NCI-H526 (cell line): ENCODE results near the gene ERICH6B.
A peak's percentile ranks its signal among the peaks of the same experiment; 100 is the strongest.
"Not testable (repeated sequence)": the region's sequence is repeated elsewhere in the genome, so short reads cannot be mapped to it uniquely, and the experiment has no call there.

Experiments used
- DNase-seq, 2 experiments: peaks; one replicate each; lab custom pipeline; 2025; lab: John Stamatoyannopoulos, UW

The ERICH6B gene

GRCh38 chr13:45615501-45616101 lies at the start of gene ERICH6B:
ERICH6B (minus strand) TSS chr13:45615739; CDS start chr13:45597005, 18,734 bp downstream.
- DNase-seq = peak; percentile 45 to 88

- not testable (repeated sequence) for DNase-seq
Measured at GRCh38 chr13:45662903-45663302, 47.4 kb upstream of the ERICH6B start.

DNA sequence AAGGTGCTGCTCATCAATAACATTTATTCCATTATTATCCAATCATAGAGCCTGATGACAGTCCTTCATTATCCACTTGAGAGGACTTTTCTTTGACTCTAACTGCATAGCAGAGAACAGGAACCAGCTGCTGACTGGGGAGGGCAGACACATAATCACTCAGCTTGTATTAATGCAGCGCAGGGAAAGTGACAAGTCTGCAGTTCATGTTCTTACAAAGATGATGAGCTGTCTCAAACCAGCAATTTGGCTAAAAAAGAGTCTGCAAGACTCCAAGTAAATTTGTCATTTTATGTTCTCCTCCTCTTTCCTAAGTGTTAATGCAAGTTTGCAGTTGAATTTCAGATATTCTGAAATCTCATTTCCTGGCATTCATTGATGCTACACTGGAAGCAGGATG lies 46.6 kb upstream of the ERICH6B start:
- no peak for DNase-seq

DNA sequence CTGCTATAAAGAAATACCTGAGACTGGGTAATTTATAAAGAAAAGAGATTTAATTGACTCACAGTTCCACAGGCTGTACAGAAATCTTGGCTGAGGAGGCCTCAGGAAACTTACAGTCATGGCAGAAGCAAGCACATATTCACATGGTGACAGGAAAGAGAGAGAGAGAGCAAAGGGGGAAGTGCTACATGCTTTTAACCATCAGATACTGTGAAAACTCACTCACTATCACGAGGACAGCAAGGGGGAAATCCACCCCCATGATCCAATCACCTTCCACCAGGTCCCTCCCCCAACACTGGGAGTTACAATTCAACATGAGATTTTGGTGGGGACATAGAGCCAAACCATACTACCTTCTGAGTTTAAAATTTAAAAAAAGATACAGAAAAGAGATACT lies 44.9 kb upstream of the ERICH6B start:
- not testable (repeated sequence) for DNase-seq

DNA sequence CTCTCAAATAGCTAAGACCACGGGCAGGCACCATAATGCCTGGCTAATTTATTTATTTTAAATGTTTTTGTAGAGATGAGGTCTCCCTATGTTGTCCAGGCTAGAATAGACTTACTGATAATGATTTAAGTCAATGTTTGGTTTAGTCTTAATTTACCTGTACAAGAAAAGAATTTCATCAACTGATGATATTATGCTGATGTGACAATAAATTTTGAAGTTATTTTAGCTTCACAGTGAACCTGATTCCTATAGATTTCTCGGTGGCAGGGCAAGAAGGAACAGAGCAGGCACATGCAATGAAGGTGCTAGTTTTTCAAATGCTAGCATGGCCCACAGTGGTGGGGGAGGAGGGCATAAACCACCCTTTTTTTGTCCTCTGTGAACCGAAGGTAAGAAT lies 44.0 kb upstream of the ERICH6B start:
- no peak for DNase-seq

- DNase-seq = no peak
Measured at GRCh38 chr13:45658586-45659235, 43.2 kb upstream of the ERICH6B start.

GRCh38 chr13:45654633-45655349 lies 39.3 kb upstream of the ERICH6B start:
- DNase-seq = no peak

DNA sequence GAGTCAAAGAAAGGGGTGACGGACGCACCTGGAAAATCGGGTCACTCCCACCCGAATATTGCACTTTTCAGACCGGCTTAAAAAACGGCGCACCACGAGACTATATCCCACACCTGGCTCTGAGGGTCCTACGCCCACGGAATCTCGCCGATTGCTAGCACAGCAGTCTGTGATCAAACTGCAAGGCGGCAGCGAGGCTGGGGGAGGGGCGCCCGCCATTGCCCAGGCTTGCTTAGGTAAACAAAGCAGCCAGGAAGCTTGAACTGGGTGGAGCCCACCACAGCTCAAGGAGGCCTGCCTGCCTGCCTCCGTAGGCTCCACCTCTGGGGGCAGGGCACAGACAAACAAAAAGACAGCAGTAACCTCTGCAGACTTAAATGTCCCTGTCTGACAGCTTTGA lies 29.7 kb upstream of the ERICH6B start:
- DNase-seq = not testable (repeated sequence)

DNA sequence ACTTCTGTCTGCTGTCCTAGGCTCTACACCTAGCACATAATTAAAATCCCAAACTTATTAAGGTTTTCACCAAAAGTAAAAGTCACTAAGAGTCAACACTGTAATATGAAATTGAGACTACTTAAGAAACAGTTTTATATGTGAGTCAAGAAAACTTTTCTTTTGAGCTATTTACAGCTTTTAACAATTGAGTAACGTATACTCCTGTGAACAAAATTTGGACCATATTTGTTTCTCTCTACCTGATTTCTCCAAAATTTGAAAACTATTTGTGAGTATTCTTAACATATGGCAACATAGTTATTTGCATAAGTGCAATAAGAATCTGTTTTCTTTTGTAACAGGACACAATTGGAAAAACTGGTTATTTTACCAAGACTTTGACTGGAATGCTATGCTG lies 26.6 kb upstream of the ERICH6B start:
- DNase-seq = not testable (repeated sequence)

GRCh38 chr13:45635291-45635690 lies 19.8 kb upstream of the ERICH6B start:
- not testable (repeated sequence) for DNase-seq

- DNase-seq = no peak
Measured at GRCh38 chr13:45630791-45631190, 15.3 kb upstream of the ERICH6B start.

- no peak for DNase-seq
Measured at GRCh38 chr13:45629940-45630339, 14.4 kb upstream of the ERICH6B start.

DNA sequence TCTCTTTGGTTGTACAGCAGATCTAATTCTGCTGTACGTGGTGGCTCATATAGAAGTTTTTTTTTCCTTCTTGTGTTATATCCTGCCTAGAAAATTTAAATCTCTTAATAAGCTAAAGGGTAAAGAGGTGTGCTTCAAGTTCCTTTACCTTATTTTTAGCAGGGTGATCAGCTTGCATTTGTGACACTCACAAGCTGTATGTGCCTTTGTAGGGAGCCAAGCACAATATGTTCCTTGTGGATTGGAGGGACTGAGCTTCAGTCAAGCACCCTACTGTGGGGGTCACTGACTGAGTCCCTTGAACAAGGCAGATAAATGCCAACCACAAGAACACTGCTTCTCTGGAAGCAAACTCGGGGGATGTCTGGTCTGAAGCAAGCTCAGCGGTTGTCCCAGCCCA lies 12.6 kb upstream of the ERICH6B start:
- DNase-seq = no peak

- DNase-seq = no peak
Measured at GRCh38 chr13:45627656-45628055, 12.1 kb upstream of the ERICH6B start.

- no peak for DNase-seq
Measured at GRCh38 chr13:45626731-45627374, 11.3 kb upstream of the ERICH6B start.

- peak in 1 of 2 experiments; percentile 53 for DNase-seq
Measured at GRCh38 chr13:45623516-45624090, 8.1 kb upstream of the ERICH6B start.

DNA sequence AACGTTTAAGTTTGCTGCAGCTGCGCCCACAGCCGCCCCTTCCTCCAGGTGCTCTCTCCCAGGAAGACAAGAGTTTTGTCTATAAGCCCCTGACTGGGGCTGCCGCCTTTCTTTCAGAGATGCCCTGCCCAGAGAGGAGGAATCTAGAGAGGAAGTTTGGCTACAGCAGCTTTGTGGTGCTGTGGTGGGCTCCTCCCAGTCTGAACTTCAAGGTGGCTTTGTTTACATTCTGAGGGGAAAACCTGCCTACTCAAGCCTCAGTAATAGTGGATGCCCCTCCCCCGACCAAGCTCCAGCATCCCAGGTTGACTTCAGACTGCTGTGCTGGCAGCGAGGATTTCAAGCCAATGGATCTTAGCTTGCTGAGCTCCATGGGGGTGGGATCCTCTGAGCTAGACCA lies 6.4 kb upstream of the ERICH6B start:
- DNase-seq = no peak

GRCh38 chr13:45607931-45608330 lies 7.6 kb downstream of the ERICH6B start:
- no peak for DNase-seq

DNA sequence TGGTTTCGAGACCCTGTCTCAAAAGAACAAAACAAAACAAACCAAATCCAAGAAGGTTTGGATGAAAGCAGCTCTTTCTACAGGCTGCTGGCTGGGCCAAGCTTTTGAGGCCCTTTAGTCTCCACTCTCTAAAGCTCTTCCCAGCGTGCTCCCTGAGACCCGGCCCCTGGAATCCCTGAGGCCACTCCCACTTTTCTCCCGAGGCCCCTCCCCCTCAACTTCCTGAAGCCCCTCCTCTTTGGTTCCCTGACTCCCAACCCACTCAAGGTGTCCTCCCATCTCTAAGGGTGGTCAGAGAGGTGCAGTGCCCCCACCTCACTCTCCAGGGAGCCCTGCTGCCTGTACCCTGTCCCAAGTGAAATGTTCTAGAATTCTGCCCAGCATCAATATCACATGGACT lies 10.6 kb downstream of the ERICH6B start:
- no peak for DNase-seq

DNA sequence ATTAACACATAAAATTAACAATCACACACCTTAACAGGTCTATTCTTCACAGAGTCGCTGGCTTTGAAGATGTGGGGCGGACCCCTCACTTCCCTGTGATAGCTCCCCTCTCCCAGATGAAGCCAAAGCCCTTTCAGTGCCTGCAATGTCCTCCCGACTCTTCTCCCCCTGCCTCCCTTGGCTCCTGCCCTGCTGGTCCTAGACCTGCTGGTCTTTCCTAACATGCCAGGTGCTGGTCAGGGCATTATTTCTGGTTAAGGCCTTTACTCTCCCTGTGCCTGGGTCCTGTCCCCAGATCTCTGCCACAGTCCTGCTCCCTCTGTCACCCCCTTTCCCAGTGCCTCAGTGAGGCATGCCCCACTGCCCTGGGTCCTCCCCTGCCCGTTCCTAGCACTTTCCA lies 12.2 kb downstream of the ERICH6B start:
- DNase-seq = no peak

DNA sequence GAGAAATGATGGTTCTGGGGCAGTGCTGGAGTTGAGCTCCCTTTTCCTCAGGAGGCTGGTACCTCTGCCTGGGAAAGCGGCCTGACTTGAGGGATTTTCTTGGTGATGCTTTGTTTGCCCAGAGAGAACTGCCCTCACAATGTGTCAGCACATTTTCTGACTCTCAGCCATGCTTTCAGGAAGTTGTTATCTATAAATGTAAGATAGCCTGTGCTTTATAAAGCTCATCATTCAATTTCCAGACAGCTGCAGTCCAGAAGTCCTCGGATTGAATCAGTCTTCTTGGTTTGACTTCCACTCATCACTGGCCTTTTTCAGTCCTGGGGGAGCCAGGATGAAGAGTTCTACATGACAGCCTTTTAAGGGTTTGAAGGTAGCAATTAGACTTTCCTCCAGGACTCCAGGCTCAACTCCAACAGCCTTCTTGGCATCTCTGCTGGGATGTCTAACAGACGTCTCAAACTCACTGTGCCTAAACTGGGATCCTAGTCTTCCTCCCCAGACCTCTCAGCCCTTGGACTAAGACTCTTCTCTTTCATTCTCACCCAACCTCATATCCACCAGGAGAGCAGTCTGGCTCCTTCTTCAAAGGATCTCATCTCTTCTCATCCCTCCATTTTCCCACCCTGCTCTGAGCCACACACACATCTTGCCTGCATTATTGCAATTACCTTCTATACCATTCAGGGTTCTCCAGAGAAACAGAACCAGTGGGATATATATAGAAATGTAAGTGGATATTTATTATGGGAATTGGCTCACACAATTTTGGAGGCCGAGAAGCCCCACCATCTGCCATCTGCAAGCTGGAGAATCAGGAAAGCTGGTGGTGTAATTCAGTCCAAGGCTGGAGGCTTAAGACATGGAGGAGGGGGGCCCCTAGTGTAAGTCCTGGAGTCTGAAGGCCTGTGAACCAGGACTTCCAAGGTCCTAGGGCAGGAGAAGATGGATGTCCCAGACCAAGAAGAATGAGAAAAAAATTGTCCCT lies 13.1 kb downstream of the ERICH6B start:
- no peak for DNase-seq
